Measurements from ENCODE around the gene PRDX3.
"Not testable (repeated sequence)": the region's sequence is repeated elsewhere in the genome, so short reads cannot be mapped to it uniquely, and the experiment has no call there.

Gene PRDX3

GRCh38 chr10:119167041-119167440 is 11.6 kb downstream of the PRDX3 start:
- in situ Hi-C loops (cut with HindIII; ENCODE audit: low sequenced_read_pairs), result no loop called here

DNA sequence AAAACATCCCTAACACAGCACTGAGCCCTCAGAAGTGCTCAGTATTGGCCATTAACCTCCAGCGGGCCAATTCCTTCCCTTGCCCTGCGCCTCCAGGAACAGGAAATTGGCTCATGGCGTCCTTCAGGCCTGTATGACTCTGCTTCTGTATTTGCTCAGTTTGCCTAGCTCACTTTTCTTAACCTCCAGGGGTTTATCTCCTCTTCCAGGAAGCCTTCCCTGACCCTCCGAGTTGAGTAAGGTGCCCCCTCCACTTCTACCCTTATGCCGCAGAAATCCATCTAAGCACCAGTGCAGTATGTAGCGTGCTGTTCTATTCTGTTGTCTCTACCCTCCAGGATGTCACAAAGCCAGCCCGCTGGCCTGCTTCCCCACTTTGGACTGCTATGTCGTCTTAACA is 12.0 kb downstream of the PRDX3 start:
- in situ Hi-C loops (cut with HindIII; ENCODE audit: low sequenced_read_pairs), result no loop called here

GRCh38 chr10:119166118-119166500 is 12.5 kb downstream of the PRDX3 start:
- in situ Hi-C loops (cut with HindIII; ENCODE audit: low sequenced_read_pairs), result no loop called here

- in situ Hi-C loops (cut with HindIII; ENCODE audit: low sequenced_read_pairs), result no loop called here
Measured at GRCh38 chr10:119165171-119166117, 13.2 kb downstream of the PRDX3 start, which contains the start of gene SFXN4. Gene SFXN4, minus strand, starts transcription at chr10:119165714. Its CDS starts 67 bp downstream, at chr10:119165647.

GRCh38 chr10:119162452-119163092 is 16.0 kb downstream of the PRDX3 start:
- in situ Hi-C loops (cut with HindIII; ENCODE audit: low sequenced_read_pairs), result no loop called here

DNA sequence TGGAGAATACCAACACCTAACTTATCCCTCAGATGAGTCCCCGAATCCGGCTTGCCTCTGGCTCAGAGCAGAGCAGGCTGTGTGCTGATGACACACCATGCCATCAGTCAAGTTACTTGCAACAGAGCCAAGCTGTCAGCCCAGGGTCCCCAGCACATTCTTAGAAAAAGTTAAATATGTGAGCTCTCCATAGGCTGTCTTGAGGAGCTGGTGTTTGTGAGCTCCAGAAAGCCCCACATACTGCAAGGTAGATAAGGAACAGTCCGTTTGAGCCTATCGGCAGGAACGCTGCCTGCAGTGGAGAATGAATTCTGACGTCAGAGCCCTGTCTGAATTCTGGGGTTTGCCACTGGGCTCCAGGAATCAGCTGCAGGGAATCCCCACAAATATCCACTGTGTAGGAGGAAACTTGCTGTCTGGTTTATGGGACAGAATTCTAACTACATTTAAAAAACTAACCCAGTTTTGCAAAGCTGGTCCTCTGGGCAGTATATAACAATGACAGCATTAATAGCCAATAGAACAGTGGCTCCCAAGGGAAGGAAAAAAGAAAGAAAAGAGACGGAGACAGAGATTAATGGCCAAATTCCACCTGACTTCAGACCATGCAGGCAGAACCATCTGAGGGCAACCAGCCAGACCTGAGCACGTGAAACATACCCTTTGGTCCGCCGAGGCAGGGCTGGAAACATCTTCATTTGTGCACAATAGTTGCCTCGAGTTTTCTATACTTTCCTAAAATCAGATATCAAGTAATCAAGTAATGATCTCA is 16.7 kb downstream of the PRDX3 start:
- in situ Hi-C loops (cut with HindIII; ENCODE audit: low sequenced_read_pairs), result no loop called here

DNA sequence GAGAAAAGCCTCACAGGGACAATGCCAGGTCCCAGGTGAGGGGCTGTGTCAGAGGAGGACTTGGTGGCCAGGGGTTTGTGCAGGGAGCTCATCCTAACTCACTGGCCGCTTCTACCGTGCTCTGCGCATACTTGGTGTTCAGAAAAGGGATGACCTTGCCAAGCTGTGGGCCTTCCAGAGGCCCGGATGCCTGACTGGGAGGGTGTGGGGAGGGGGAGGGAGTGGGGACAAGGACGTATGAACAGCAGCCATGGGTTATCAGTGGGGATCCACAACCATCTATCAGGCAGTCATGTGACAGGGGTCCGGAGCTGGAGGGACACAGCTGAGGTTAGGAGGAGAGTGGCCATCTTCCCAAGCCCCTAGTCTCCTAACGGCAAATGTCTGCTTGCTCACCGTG is 19.3 kb downstream of the PRDX3 start:
- in situ Hi-C loops (cut with HindIII; ENCODE audit: low sequenced_read_pairs), result no loop called here

GRCh38 chr10:119153661-119154060 is 25.0 kb downstream of the PRDX3 start:
- in situ Hi-C loops (cut with HindIII; ENCODE audit: low sequenced_read_pairs), result no loop called here

DNA sequence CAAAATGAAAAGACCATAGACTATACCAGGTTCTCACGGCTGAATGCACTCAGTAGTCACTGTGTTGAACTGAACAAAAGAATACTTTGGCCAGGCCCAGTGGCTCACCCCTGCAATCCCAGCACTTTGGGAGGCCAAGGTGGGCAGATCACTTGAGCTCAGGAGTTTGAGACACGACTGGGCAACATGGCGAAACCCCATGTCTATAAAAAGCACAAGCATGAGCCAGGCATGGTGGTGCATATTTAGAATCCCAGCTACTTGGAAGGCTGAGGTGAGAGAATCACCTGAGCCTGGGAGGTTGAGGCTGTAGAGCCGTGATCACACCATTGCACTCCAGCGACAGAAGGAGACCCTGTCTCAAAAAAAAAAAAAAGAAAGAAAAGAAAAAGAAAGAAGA is 25.6 kb downstream of the PRDX3 start:
- in situ Hi-C loops (cut with HindIII; ENCODE audit: low sequenced_read_pairs), result no loop called here

- in situ Hi-C loops (cut with HindIII; ENCODE audit: low sequenced_read_pairs), result not testable (repeated sequence)
Measured at GRCh38 chr10:119151601-119152000, 27.0 kb downstream of the PRDX3 start.

GRCh38 chr10:119149729-119150128 is 28.9 kb downstream of the PRDX3 start:
- in situ Hi-C loops (cut with HindIII; ENCODE audit: low sequenced_read_pairs), result no loop called here

GRCh38 chr10:119149157-119149556 is 29.5 kb downstream of the PRDX3 start:
- in situ Hi-C loops (cut with HindIII; ENCODE audit: low sequenced_read_pairs), result no loop called here

- in situ Hi-C loops (cut with HindIII; ENCODE audit: low sequenced_read_pairs), result no loop called here
Measured at GRCh38 chr10:119143657-119144056, 35.0 kb downstream of the PRDX3 start.

- in situ Hi-C loops (cut with HindIII; ENCODE audit: low sequenced_read_pairs), result no loop called here
Measured at GRCh38 chr10:119140603-119141245, 37.9 kb downstream of the PRDX3 start.

DNA sequence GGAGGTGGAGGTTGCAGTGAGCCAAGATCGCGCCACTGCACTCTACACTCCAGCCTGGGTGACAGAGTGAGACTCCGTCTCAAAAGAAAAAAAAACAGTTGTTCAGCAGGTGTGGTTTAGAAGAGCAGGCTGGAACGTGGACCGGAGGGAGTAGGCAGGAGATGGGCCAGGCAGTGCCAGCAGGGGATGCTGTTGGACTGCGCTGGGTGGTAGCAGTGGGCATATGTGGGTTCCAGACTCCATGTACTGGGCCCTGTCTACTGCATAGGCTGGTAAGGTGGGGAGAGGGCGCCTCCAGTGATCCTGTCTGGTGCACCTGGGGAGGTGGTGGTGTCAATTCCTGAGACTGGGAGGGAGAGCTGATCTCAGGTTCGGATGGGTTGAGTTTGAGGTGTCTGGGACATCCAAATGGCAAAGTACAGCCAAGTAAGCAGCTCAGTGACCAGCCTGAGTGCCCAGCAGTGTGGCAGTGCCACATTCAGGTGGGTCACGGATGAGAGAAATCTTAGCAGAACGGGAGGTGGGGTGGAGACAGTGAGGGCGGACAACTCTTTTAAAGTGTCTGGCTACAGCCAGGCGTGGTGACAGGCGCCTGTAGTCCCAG is 39.0 kb downstream of the PRDX3 start:
- in situ Hi-C loops (cut with HindIII; ENCODE audit: low sequenced_read_pairs), result no loop called here

GRCh38 chr10:119138346-119139306 is 40.0 kb downstream of the PRDX3 start:
- in situ Hi-C loops (cut with HindIII; ENCODE audit: low sequenced_read_pairs), result no loop called here

GRCh38 chr10:119137878-119138277 is 40.7 kb downstream of the PRDX3 start:
- in situ Hi-C loops (cut with HindIII; ENCODE audit: low sequenced_read_pairs), result not testable (repeated sequence)

GRCh38 chr10:119136084-119136483 is 42.5 kb downstream of the PRDX3 start:
- in situ Hi-C loops (cut with HindIII; ENCODE audit: low sequenced_read_pairs), result no loop called here

- in situ Hi-C loops (cut with HindIII; ENCODE audit: low sequenced_read_pairs), result no loop called here
Measured at GRCh38 chr10:119135513-119135881, 43.1 kb downstream of the PRDX3 start.
